ENCODE results near the gene FAM149A.

DNA sequence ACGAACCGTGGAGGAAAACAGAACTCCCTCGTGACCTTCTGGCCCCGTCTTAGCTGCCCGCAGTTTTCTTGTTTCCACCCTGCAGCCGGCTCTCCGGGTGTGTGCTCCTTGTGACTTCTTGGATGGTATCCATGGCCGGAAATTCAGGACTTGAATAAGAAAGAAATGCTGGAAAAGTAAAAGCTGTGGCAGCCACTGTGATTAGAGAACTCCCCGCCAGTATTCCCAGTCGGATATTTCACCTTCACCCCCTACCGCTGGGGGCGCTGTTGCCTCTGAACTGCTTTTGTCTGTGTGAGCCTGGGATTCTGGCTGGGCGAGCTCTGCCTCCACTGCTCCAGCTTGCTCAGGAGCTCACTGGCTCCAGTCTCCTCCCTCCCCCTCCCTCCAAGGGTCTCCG, 45.4 kb downstream of the FAM149A start:
- TF ChIP-seq, protein P1, sequence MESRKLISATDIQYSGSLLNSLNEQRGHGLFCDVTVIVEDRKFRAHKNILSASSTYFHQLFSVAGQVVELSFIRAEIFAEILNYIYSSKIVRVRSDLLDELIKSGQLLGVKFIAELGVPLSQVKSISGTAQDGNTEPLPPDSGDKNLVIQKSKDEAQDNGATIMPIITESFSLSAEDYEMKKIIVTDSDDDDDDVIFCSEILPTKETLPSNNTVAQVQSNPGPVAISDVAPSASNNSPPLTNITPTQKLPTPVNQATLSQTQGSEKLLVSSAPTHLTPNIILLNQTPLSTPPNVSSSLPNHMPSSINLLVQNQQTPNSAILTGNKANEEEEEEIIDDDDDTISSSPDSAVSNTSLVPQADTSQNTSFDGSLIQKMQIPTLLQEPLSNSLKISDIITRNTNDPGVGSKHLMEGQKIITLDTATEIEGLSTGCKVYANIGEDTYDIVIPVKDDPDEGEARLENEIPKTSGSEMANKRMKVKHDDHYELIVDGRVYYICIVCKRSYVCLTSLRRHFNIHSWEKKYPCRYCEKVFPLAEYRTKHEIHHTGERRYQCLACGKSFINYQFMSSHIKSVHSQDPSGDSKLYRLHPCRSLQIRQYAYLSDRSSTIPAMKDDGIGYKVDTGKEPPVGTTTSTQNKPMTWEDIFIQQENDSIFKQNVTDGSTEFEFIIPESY (IDR thresholded peaks at IDR 0.05): no peak
- TF ChIP-seq CHD2 (IDR thresholded peaks at IDR 0.05; ENCODE audit: borderline replicate concordance, low read depth, low read length) (no peak), NRF1 (conservative IDR thresholded peaks at IDR 0.05; ENCODE audit: low read depth, low read length) (no peak), TARDBP (IDR thresholded peaks at IDR 0.05; ENCODE audit: borderline replicate concordance) (no peak), CHD4 (IDR thresholded peaks at IDR 0.05) (no peak), STAT1 (conservative IDR thresholded peaks at IDR 0.05) (no peak)
- TF ChIP-seq, protein P2, sequence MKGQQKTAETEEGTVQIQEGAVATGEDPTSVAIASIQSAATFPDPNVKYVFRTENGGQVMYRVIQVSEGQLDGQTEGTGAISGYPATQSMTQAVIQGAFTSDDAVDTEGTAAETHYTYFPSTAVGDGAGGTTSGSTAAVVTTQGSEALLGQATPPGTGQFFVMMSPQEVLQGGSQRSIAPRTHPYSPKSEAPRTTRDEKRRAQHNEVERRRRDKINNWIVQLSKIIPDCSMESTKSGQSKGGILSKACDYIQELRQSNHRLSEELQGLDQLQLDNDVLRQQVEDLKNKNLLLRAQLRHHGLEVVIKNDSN (IDR thresholded peaks at IDR 0.05; ENCODE audit: borderline replicate concordance, extremely low read length, insufficient read depth, low read depth, low read length): no peak
- TF ChIP-seq, protein P3, sequence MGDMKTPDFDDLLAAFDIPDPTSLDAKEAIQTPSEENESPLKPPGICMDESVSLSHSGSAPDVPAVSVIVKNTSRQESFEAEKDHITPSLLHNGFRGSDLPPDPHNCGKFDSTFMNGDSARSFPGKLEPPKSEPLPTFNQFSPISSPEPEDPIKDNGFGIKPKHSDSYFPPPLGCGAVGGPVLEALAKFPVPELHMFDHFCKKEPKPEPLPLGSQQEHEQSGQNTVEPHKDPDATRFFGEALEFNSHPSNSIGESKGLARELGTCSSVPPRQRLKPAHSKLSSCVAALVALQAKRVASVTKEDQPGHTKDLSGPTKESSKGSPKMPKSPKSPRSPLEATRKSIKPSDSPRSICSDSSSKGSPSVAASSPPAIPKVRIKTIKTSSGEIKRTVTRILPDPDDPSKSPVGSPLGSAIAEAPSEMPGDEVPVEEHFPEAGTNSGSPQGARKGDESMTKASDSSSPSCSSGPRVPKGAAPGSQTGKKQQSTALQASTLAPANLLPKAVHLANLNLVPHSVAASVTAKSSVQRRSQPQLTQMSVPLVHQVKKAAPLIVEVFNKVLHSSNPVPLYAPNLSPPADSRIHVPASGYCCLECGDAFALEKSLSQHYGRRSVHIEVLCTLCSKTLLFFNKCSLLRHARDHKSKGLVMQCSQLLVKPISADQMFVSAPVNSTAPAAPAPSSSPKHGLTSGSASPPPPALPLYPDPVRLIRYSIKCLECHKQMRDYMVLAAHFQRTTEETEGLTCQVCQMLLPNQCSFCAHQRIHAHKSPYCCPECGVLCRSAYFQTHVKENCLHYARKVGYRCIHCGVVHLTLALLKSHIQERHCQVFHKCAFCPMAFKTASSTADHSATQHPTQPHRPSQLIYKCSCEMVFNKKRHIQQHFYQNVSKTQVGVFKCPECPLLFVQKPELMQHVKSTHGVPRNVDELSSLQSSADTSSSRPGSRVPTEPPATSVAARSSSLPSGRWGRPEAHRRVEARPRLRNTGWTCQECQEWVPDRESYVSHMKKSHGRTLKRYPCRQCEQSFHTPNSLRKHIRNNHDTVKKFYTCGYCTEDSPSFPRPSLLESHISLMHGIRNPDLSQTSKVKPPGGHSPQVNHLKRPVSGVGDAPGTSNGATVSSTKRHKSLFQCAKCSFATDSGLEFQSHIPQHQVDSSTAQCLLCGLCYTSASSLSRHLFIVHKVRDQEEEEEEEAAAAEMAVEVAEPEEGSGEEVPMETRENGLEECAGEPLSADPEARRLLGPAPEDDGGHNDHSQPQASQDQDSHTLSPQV (IDR thresholded peaks at IDR 0.05): no peak

Measured in GM12878 (cell line).